Colon (tissue), 2 donors: Measurements from ENCODE around the gene GBA3.

Experiments used
- FAIRE-seq: peaks from 2 replicates; lab custom pipeline; 2012; peaks lifted over from hg19 to GRCh38; lab: Jason Lieb, UNC
- donor health status: control.
- donor health status: control.

Gene GBA3

DNA sequence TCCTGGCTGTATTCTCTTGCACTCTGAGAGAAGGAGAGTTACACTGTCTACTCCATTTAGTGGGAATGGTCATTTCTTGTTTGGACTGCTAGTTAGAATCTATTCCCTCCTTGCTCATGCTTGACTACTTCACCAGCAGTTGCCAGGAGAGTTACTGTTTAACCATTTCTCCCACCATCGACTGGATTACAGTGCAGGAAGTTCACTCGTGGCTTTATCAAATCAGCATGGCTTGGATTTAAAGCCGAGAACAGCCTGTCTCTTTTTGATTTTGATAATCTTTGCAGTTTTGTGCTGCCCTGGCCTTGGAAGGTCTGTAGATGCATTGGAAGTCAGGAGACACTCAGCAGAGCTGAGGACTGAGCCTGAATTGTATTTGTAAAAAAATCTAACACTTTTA is 3.2 kb downstream of the GBA3 start:
- FAIRE-seq: no peak

DNA sequence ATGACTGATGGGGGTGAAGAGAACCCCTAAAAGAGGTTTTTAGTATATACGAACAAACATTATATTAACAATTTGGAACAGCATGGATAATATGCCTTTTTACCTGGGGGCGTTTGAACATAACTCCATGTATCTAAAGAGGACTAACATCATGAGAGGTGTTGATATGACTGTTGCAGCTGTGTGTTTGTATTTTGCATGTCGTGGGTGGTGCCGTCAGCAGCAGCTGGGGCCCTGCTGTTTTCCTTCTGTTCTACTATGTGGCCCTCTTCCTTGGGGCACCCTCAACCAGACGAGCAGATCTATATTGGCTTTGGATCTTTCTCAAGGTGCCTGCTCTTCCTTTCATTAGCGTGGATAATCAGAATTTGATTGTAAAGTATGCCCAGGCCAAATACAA is 11.2 kb downstream of the GBA3 start:
- FAIRE-seq: no peak

DNA sequence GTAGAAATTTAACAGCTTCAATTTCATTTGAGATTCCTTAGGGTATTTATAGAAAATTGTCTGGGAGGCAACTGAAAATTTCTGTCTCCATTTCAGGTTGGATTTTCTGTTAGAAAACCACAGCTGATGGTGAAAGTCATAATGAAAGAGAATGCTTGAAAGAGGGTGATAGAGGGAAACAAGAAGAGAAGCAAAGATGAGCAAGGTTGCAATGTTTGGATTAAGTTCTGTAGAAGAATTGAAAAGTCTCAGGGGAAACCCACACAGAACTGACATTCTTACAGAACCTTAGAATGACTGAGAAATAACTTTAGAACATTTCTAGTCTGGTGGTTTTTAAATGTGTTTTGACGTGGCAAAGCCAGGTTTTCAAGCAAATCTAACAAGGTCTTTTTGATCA is 14.7 kb downstream of the GBA3 start:
- no peak for FAIRE-seq

DNA sequence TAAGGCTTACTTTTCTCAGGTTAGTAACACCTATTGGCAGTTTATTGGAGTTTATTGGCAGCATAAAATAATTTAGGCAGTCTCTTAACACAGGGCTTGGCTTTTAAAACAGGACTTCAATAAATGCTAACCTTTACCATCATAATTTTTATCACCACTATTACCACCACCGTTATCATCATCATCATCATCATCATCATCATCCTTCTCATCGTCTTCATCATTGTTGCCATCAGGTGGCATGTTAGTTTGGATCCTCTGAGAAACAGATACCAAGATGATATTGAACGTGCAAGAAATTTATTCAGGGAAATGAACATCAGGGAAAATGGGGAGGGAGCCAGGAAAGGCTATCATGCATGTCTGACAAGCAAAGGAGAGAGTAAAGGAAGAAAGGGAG is 16.2 kb downstream of the GBA3 start:
- FAIRE-seq: no peak

DNA sequence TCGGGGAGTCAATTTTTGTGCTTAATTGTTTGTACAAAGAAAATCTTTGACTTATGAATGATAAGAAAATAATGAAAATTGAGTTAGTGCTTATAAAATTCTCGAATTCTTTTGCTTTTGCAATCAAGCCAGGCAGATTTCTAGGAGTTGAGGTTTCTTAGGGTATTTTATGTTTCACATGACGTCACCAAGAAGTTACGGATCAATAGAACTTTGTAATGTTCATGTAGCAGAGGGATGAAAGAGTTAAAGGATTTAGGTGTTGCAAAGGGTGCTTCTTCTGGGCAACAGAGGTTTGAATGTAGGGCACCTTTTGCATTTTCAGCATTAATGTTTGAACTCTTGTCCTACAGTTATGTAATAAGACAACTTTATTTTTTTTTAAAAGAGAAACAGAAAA is 19.4 kb downstream of the GBA3 start:
- FAIRE-seq: no peak

DNA sequence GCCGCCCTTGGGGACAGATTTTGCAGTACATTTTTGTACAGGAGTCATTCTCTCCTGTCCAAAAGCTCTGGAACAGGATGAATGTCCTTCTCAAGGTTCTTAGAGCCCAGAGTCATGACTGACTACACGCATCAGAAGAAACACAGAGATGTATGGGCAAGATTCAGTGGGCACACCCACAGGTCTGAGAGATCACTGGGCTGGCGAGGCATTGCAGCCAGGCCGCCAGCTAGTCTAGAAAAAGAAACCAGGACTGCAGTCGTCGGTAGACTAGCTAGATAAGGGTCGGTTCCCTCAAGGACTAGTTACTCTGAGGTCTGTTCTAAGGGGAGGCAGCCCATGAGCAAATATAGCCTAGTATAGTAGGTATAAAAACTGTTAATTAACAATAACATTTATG is 19.8 kb downstream of the GBA3 start:
- FAIRE-seq: no peak

DNA sequence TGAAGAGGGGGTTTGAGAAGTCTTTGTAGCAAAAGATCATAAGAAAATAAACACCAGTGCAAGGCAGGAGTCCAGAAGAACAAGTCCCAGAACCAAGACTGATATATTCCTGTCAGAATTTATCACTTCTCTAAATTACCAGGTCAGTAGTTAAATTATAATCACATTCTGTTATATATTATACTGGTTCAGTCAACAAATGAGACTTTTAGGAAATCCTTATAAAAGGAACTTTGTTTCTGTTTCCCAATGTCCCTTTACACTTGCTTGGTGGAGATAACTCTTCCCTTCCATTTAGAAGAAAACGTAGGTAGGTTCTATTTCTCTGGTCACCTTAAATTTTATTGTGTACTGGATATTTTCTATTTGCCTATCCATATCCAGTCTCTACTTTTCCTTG is 21.1 kb downstream of the GBA3 start:
- no peak for FAIRE-seq

DNA sequence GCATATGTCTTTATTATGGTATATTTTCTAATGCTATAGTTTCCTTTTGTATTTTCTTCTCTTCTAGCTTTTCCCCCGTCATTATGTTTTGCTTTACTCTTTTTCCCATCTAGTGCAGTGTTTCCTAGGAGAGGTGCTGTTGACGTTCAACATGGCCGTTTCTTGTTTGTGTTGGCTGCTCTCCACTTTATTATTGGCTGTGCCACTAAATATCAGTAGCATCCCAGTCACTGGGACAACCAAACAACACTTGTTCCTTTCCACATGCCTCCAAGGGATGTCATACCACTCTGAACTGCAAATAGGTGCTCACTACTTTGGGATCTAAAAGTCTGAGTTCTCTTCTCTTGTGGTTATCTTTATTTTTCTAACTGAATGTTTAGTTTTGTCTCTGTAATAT is 26.5 kb downstream of the GBA3 start:
- no peak for FAIRE-seq

DNA sequence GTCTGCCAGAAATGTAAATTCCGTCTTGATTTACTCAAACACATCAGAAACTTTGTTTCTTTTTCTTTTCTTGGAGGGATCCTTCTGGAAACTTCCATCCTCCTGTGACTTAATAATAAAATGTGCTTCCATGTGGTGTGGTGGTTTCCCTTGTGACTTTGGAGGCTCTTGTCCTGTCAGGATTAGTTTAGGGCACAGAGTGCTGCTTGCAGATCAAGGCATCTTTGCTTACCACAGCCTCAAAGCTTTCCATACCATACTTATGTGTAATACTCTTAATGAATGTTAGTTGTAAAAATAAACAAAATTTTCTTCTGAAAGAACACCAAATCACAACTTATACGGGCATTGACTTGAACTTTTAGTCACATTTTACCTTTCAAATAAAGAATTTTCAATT is 27.4 kb downstream of the GBA3 start:
- no peak for FAIRE-seq

DNA sequence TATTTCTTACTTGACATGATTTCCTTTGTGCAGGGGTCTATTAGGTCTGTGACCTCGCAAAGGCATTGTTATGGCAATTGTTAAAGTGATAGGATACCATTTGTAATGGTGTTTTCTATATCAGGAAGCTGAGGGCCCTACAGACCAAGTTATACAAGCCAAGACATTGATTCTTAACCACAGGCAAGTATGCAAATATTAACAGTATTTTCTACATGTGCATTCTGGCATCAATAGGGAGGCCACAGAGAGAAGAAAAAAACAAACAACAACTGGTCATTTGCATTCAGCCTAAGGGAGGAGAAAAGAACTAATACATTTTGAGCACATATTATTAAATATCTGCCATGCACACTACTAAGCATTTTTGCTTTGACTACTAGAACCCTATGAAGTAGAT is 28.5 kb downstream of the GBA3 start:
- no peak for FAIRE-seq

DNA sequence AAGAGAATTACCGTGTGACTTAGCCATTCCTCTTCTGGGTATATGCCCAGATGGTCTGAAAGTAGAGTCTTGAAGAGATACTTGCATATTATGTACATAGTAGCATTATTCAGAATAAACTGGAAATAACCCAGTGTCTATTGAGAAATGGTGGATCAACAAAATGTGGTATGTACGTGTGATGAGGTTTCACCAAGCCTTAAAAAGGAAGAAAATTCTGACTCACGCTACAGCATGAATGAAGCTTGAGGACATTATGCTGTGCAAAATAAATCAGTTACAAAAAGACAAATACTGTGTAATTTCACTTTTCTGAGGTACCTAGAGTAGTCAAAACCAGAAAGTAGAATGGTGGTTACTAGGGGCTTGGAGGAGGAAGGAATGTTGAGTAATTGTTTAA is 37.3 kb downstream of the GBA3 start:
- no peak for FAIRE-seq

DNA sequence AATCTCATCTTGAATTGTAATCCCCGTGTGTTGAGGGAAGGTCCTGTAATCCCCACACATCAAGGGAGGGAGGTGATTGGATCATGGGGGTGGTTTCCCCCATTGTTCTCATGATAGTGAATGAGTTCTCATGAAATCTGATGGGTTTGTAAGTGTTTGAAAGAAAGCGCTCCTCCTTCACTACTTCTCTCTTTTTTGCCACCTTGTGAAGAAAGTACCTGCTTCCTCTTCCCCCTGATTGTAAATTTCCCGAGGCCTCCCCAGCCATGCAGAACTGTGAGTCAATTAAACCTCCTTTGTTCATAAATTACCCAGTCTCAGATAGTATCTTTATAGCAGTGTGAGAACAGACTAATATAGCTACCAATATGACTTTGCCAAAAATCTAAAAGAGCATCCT is 41.1 kb downstream of the GBA3 start:
- FAIRE-seq: no peak

DNA sequence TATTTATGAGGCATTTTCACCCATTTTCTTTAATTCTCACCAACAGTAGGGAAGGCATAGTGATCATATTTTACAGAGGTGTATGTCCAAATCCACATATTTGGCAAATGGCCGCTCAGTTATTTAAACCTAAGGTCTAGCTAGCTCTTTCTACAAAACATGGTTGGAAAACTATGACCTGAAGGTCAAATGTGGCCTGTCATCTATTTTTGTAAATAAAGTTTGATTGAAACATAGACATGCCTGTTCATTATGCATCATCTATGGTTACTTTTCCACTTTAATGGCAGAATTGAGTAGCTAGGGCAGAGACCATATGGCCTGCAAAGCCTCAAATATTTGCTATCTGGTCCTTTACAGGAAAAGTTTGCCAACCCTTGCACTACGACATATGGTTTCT is 44.2 kb downstream of the GBA3 start:
- FAIRE-seq: no peak

DNA sequence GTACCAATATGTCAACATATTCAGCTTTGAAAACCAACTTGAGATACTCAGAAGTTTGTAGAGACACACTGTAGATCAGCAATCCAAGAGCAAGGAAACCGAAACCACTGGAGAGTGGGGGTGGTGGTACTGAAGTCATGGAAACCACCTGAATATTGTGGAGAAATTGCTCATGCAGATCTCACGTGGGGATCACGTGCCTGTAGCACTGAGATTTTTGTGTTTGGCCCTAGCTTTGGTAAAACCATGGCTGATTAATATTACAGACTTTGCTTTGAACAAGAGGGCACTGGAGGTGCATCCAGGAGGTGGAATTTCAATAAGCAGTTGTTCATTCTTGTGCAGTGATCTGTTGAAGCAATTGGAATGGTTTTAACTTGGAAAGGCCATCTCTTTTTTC is 47.2 kb downstream of the GBA3 start:
- FAIRE-seq: no peak

DNA sequence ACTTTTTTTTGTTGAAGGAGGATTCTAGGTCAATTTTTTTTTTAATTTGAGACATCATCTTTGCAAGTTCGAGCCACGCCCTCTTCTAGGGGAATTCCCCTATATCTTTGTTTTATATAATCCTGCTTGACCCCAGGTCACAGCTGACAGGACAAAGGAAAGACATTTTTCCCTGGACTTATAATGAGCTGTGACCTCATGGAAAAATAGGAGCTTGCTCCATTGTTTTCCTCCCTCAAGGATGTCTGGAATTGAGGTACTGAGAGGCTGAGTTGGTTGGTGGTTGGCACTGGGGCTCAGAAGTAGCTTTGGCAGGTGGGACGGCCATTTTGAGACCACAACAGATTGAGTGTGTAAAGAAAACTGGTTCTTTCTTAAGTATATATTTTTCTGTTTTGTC is 49.0 kb downstream of the GBA3 start:
- no peak for FAIRE-seq

DNA sequence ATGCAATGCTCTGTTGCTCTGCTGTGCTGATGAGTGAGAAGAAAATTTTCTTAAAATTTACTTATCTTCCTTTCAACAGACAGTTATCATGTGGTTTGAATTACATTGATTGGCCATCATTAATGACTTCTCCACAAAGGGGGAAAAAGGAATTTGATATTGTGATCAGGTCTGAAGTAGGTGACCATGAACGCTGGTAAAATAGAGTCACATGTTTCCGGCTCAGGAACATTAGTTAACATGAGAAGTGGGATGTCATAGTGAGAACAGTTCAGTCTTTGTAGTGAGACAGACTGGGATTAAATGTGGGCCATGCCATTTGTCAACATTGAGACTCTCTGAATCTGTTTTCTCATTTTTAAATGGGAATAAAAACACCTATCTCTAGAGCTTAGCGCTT is 50.6 kb downstream of the GBA3 start:
- no peak for FAIRE-seq

DNA sequence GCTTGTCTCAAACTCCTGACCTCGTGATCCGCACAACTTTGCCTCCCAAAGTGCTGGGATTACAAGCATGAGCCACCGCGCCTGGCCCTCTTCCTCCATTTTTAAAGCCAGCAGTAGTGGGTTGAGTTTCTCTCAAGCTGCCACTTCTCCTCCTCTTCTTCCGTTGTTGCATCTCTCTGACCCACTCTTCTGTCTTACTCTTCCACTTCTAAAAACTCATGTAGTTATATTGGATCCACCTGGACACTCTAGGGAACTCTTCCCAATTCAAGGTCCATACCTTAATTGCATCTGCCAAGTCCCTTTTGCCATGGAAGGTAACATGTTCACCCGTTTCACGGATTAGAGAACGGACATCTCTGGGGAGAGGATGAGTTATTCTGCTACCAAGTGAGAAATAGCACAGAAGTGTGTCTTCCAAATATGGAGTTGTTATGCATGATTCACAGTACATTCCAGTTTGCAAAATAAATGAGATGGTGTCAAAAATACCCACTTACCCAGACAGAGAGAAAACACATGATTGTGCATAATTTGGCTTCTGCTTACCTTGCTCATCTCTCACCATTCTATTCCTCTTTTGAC is 51.8 kb downstream of the GBA3 start:
- no peak for FAIRE-seq

DNA sequence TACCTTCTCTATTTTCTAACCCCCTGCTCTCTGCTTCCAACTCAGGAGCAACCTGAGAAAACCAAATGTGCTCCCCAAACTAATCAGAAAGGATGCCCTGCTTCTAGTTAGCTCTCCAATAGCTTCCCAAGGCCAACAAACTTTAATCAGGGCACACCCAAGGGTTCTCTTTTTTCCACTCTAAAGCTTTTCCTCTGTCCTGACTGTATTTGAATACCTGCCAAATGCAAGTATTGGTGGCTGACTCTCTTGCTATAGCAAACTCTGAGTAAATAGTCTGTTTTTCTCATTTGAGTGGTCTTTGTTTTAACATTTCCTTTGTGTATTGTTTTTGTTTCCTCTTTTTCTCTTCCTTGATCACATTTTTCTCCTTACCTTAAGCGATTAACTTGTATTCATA is 52.5 kb downstream of the GBA3 start:
- FAIRE-seq: no peak

DNA sequence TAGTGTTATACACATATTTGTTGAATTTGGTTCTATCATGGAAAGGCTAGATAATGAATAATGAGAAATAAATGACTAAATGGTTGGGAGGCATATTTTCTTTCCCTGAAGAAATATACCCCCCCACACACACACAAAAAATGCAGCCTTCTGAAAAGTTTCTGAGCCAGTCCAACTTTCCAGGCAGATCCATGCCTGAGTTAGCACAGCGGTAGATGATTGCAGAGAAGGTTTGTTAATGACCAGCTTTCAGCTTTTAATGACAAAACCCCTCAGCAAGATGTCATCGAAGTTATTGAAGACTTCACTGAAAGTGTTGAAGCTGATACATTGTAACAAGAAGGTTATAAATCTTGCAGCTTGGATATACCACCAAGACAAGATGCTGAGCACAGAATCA is 61.4 kb downstream of the GBA3 start:
- FAIRE-seq: no peak

DNA sequence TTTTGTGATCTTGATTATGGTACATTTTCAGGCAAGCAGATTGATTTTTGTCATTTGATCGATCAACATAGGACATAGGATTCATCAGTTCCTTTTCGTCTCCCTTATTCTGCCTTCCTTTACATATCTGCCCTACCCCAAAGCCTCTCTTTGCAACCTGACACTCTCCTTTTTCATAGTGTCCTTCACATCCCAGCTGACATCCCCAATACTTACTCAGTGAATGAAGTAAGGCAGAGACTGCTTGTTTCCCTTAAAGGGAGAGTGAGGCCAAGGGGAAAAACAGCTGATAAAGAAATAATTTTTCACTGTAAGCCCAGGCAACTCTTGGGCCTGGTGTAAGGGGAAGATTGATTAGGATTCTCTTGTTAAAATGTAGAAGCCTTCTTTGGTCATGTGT is 69.8 kb downstream of the GBA3 start:
- no peak for FAIRE-seq

DNA sequence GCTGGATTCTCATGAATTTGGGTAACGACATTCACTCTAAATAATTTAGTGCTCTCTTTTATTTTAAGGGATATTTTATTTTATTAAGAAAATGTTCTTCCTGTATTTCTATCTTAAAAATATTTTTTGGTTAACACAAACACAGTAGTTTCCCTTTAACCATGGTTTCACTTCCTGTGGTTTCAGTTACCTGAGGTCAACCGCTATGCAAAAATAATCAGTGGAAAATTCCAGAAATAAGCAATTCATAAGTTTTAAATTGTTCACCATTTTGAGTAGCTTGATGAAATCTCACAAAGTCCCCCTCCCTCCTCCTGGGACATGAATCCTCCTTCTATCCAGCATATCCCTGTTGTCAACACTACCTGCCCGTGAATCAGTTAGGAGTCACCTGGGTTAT is 71.4 kb downstream of the GBA3 start:
- FAIRE-seq: no peak

DNA sequence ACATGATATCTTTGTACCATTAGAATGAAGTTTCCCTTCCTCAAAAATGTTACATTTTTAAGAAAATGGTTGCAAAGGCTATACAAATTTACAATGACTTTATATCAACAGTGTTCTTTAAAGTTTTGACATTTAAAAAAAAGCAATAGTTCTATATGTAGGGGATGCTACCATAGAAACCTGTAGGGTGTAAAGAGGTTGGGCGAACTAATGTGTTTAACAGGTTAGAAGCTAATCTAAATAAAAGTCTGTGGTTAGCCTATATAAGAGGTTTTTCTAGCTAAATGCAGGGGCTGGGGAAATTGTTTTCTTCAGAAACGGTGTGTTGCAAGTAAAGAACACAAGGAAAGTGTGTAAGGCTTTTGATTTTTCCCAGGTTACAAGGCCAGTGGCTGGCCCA is 73.3 kb downstream of the GBA3 start:
- no peak for FAIRE-seq

DNA sequence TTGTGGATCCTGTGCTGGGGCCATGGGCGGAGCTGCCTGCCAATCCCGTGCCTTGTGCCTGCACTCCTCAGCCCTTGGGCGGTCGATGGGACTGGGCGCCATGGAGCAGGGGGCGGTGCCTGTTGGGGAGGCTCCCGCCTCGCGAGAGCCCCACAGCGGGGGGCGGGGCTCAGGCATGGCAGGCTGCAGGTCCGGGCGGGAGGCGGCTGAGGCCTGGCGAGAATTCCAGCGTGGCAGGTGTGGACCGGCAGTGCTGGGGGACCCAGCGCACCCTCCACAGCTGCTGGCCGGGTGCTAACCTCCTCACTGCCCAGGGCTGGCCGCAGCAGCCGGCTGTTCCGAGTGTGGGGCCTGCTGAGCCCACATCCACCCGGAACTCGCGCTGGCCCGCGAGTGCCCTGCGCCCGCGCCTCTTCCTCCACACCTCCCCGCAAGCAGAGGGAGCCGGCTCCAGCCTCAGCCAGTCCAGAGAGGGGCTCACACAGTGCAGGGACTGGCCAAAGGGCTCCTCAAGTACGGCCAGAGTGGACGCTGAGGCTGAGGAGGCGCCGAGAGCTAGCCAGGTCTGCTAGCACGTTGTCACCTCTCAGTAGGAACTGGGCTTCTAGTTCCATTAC is 85.9 kb downstream of the GBA3 start:
- no peak for FAIRE-seq

DNA sequence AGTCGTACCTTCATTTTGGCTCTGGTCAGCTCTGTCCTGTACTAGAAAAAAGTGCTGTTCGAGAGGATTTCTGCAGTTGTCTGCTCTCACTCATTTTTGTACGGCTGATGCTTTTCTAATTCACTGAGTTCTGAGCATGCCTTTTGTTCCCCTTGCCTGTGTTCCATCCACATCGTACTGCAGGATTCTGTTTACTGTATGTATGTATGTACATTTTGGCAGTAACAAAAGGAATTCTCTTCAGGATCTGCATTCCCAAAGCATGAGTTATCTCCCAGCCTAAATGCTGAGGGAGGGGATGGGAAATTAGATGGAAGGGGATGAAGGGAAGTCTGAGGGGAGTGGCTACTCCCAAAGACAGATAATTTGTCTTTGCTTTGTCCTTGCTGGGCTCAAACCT is 87.6 kb downstream of the GBA3 start:
- no peak for FAIRE-seq

DNA sequence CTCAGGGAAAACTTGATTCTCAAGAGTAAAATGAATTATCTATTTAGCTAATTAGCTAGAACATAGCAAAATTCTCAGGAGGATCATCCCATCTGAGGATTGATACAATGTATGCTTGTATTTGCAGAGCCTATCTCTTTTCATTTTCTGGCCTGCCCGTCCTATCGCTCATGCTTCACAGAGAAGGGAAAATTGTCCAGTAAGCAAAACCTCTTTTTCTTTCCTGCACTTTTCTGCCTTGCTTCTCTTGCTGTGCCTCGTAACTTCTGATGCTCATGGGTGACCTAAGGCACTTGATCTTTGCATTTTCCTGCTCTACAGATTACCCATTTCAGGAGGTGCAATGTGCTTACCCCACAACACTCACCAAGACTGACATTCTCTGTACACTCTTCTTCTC is 88.1 kb downstream of the GBA3 start:
- no peak for FAIRE-seq
